ENCODE data around the gene ENOX1.

GRCh38 chr13:43325636-43326035, 461.1 kb downstream of the ENOX1 start:
- TF ChIP-seq CTCF (conservative IDR thresholded peaks at IDR 0.05; ENCODE audit: low read depth, low read length), result no peak
- no peak for TF ChIP-seq EZH2phosphoT487 (IDR thresholded peaks at IDR 0.05; ENCODE audit: borderline replicate concordance, low read length)
